Measurements from ENCODE around the gene PDGFB. TPM values are rescaled to one million over a fixed set of nuclear protein-coding genes. Genes with fewer than 3 reads are reported as not detected.

Gene PDGFB
- total RNA-seq, 1 experiment from 2014 or later, result 39.7 TPM

- Histone ChIP-seq H3K4me2 (no peak overlapping the region), H3K27ac (no peak overlapping the region), H3K27me3 (ENCODE audit: insufficient read depth, low read depth) (no peaks in the 10 kb centered on the region), H3K36me3 (ENCODE audit: low read depth) (no peaks in the 10 kb centered on the region), H3K9me3 (ENCODE audit: insufficient read depth, low read depth) (peaks cover 6% of the 10 kb centered on the region; the same call in 1 of the 2 replicates), H3K9me2 (ENCODE audit: insufficient read depth) (no peaks in the 10 kb centered on the region), H2AFZ (no peak overlapping the region), H3K4me3 (no peak overlapping the region), H4K20me1 (ENCODE audit: insufficient read depth) (no peaks in the 10 kb centered on the region), H3K79me2 (ENCODE audit: low read depth) (no peaks in the 10 kb centered on the region), H3F3A (ENCODE audit: insufficient read depth, low read depth) (peaks cover 78% of the 10 kb centered on the region), H3K4me1 (replicated peaks; ENCODE audit: insufficient read depth) (peaks cover 78% of the 10 kb centered on the region)
- POLR2A ChIA-PET (ENCODE audit: unreplicated experiment), result no interaction called here
- intact Hi-C loops (cut with micrococcal nuclease; ENCODE audit: unreplicated experiment), result no loop called here
- DNase-seq, result no peak
- CTCF ChIA-PET, result no interaction called here
- BruUV-seq (replicated peaks), result no TSS peak
- TF ChIP-seq CTCF (conservative IDR thresholded peaks at IDR 0.05), result no peak
- TF ChIP-seq EZH2 (IDR thresholded peaks at IDR 0.05; ENCODE audit: low read depth), result no peak
These were observed 43.5 kb upstream of the PDGFB start for GRCh38 chr22:39288135-39288898.

GRCh38 chr22:39287076-39287725 is 42.4 kb upstream of the PDGFB start:
- POLR2A ChIA-PET (ENCODE audit: unreplicated experiment), result interaction anchor here (0.6 kb wide), 1 partner anchor 75 kb away, joined by 8 read pairs; no protein-coding TSS in a partner anchor
- intact Hi-C loops (cut with micrococcal nuclease; ENCODE audit: unreplicated experiment), result no loop called here
- H3K4me2 ChIP-seq, result no peak overlapping the region
- no peak overlapping the region for H3K27ac ChIP-seq
- H3K36me3 ChIP-seq (ENCODE audit: low read depth), result no peaks in the 10 kb centered on the region
- peaks cover 78% of the 10 kb centered on the region for H3K4me1 ChIP-seq (replicated peaks; ENCODE audit: insufficient read depth)
- H3K9me3 ChIP-seq (ENCODE audit: insufficient read depth, low read depth), result peaks cover 6% of the 10 kb centered on the region; the same call in 1 of the 2 replicates
- no peaks in the 10 kb centered on the region for H3K9me2 ChIP-seq (ENCODE audit: insufficient read depth)
- no peaks in the 10 kb centered on the region for H4K20me1 ChIP-seq (ENCODE audit: insufficient read depth)
- no peaks in the 10 kb centered on the region for H3K79me2 ChIP-seq (ENCODE audit: low read depth)
- H3K4me3 ChIP-seq, result no peak overlapping the region
- TF ChIP-seq EZH2 (IDR thresholded peaks at IDR 0.05; ENCODE audit: low read depth) (no peak), CTCF (conservative IDR thresholded peaks at IDR 0.05) (no peak)
- BruUV-seq (replicated peaks), result no TSS peak
- H3F3A ChIP-seq (ENCODE audit: insufficient read depth, low read depth), result peaks cover 80% of the 10 kb centered on the region
- no peak for DNase-seq
- H2AFZ ChIP-seq, result no peak overlapping the region
- CTCF ChIA-PET, result no interaction called here
- no peaks in the 10 kb centered on the region for H3K27me3 ChIP-seq (ENCODE audit: insufficient read depth, low read depth)

DNA sequence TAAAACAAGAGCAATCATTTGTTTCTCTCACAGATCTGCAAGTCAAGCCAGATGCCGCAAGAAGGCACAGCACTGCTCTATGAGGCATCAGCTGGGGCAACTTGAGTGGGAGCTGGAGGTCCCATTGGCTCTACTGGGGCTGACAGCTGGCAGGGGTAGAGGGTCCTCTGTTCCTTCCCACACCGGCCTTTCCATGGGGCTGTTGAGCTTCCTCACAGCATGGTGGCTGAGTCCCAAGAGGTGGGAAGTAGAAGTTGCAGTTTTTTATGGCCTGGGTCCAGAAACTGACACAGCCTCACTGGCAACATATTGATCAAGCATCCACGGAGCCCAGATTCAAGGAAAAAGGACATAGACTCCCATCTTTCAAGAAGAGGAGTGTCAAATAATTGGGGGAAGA is 40.2 kb upstream of the PDGFB start:
- peak overlapping the region; percentile 59; the same call in 1 of the 2 replicates for H3K27ac ChIP-seq
- no peak for DNase-seq
- no peak overlapping the region for H2AFZ ChIP-seq
- ChIA-PET CTCF (interaction anchor here (0.6 kb wide), 1 partner anchor 12 kb away, joined by 8 read pairs; no protein-coding TSS in a partner anchor), POLR2A (ENCODE audit: unreplicated experiment) (no interaction called here)
- H3K9me2 ChIP-seq (ENCODE audit: insufficient read depth), result no peaks in the 10 kb centered on the region
- H3K36me3 ChIP-seq (ENCODE audit: low read depth), result no peaks in the 10 kb centered on the region
- no peaks in the 10 kb centered on the region for H3K79me2 ChIP-seq (ENCODE audit: low read depth)
- TF ChIP-seq EZH2 (IDR thresholded peaks at IDR 0.05; ENCODE audit: low read depth) (no peak), CTCF (conservative IDR thresholded peaks at IDR 0.05) (no peak)
- peaks cover 69% of the 10 kb centered on the region for H3F3A ChIP-seq (ENCODE audit: insufficient read depth, low read depth)
- H3K27me3 ChIP-seq (ENCODE audit: insufficient read depth, low read depth), result no peaks in the 10 kb centered on the region
- H3K9me3 ChIP-seq (ENCODE audit: insufficient read depth, low read depth), result peaks cover 6% of the 10 kb centered on the region; the same call in 1 of the 2 replicates
- no peaks in the 10 kb centered on the region for H4K20me1 ChIP-seq (ENCODE audit: insufficient read depth)
- BruUV-seq (replicated peaks), result no TSS peak
- peaks cover 60% of the 10 kb centered on the region for H3K4me1 ChIP-seq (replicated peaks; ENCODE audit: insufficient read depth)
- H3K4me2 ChIP-seq, result 0 out of 2 replicates have a peak overlapping the region, but pooled peaks have one; percentile 71
- intact Hi-C loops (cut with micrococcal nuclease; ENCODE audit: unreplicated experiment), result no loop called here
- no peak overlapping the region for H3K4me3 ChIP-seq
